Measurements from ENCODE around the gene HOXA4. TPM values are rescaled to one million over a fixed set of nuclear protein-coding genes. Genes with fewer than 3 reads are reported as not detected.
A peak's percentile ranks its signal among the peaks of the same experiment; 100 is the strongest.

Gene HOXA4
- total and polyA plus RNA-seq, 10 of the 15 experiments (the other 5 are each of a cell fraction or from before 2014, with no cell fraction given) = 0.07 TPM; not detected in 9

- H3K9ac ChIP-seq (ENCODE audit: control insufficient read depth, insufficient read depth, low read length) = no peak within 1 kb of the TSS
- RAD21 ChIA-PET (ENCODE audit: unreplicated experiment) = no interaction called here
- H3K36me3 ChIP-seq (ENCODE audit: control insufficient read depth in 2 of 2, insufficient read depth in 2 of 2, low read length in 1 of 2) = no peaks in the 10 kb centered on the region
- BruUV-seq (replicated peaks) = no TSS peak
- H3K4me2 ChIP-seq (ENCODE audit: control insufficient read depth, insufficient read depth) = peak within 1 kb of the TSS; percentile 59
- no peak within 1 kb of the TSS for H3K27ac ChIP-seq (ENCODE audit: control insufficient read depth, insufficient read depth)
- H3K9me3 ChIP-seq (replicated peaks; ENCODE audit: control insufficient read depth, insufficient read depth, low read length) = no peaks in the 10 kb centered on the region; the same call in 2 of the 3 replicates
- TF ChIP-seq MYC (IDR thresholded peaks at IDR 0.05; ENCODE audit: insufficient read depth, insufficient read length, insufficient replicate concordance, low read length, severe bottlenecking) (no peak), RAD21 (IDR thresholded peaks at IDR 0.05; ENCODE audit: insufficient read depth, low read depth, low read length) (peak; percentile 45), SRF (IDR thresholded peaks at IDR 0.05; ENCODE audit: low read depth in 2 of 2, low read length in 2 of 2) (peak; percentile 40 to 68; a peak in 2 of 4 replicates)
- TF ChIP-seq, protein P1, sequence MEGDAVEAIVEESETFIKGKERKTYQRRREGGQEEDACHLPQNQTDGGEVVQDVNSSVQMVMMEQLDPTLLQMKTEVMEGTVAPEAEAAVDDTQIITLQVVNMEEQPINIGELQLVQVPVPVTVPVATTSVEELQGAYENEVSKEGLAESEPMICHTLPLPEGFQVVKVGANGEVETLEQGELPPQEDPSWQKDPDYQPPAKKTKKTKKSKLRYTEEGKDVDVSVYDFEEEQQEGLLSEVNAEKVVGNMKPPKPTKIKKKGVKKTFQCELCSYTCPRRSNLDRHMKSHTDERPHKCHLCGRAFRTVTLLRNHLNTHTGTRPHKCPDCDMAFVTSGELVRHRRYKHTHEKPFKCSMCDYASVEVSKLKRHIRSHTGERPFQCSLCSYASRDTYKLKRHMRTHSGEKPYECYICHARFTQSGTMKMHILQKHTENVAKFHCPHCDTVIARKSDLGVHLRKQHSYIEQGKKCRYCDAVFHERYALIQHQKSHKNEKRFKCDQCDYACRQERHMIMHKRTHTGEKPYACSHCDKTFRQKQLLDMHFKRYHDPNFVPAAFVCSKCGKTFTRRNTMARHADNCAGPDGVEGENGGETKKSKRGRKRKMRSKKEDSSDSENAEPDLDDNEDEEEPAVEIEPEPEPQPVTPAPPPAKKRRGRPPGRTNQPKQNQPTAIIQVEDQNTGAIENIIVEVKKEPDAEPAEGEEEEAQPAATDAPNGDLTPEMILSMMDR (IDR thresholded peaks at IDR 0.05 in 2 of 3, conservative IDR thresholded peaks at IDR 0.05 in 1 of 3; ENCODE audit: control insufficient read depth in 2 of 3, extremely low read depth in 1 of 3, insufficient read depth in 1 of 3, low read depth in 3 of 3, low read length in 3 of 3) = 0 out of 6 replicates have a peak, but pooled peaks of 1 of the 3 experiments have one; percentile 30
- FAIRE-seq (no peak), ATAC-seq (no peak), DNase-seq (ENCODE audit: low read depth, low spot score) (no peak)
- H3K27me3 ChIP-seq (replicated peaks in 1 of 2; ENCODE audit: control insufficient read depth in 2 of 2, insufficient read depth in 2 of 2, low read length in 1 of 2) = peaks cover 8 to 11% of the 10 kb centered on the region in 2 experiments; a peak in 3 of 4 replicates
- no peak within 1 kb of the TSS for H3K4me3 ChIP-seq
- H3K79me2 ChIP-seq (ENCODE audit: control insufficient read depth, insufficient read depth, low read length) = no peaks in the 10 kb centered on the region
- WGBS (ENCODE audit: insufficient coverage, insufficient replicate concordance, low lambda C conversion rate, missing lambda C conversion rate) = 41% methylated on average over 66 of the region's 86 CpGs
- POLR2A ChIA-PET = no interaction called here
- no peaks in the 10 kb centered on the region for H3K4me1 ChIP-seq (ENCODE audit: control insufficient read depth, insufficient read depth, low read length)
- CTCF ChIA-PET = no interaction called here
- H4K20me1 ChIP-seq (ENCODE audit: control insufficient read depth, insufficient read depth) = no peaks in the 10 kb centered on the region
- SMC1A ChIA-PET (ENCODE audit: uncharacterized antibody, unreplicated experiment) = no interaction called here
- intact Hi-C loops (cut with micrococcal nuclease; ENCODE audit: unreplicated experiment) (no loop called here), in situ Hi-C loops (cut with MboI) (no loop called here)
- H2AFZ ChIP-seq (ENCODE audit: control insufficient read depth, low read depth, low read length) = no peak within 1 kb of the TSS
Observed at GRCh38 chr7:27143023-27143949, 12.7 kb upstream of the HOXA4 start, which contains the start of gene HOXA5. Gene HOXA5, minus strand, starts transcription at chr7:27143681. Its CDS starts 74 bp downstream, at chr7:27143607.
